ENCODE results near the gene EFR3B.
A peak's percentile ranks its signal among the peaks of the same experiment; 100 is the strongest.
"Not testable (repeated sequence)": the region's sequence is repeated elsewhere in the genome, so short reads cannot be mapped to it uniquely, and the experiment has no call there.

EFR3B gene

DNA sequence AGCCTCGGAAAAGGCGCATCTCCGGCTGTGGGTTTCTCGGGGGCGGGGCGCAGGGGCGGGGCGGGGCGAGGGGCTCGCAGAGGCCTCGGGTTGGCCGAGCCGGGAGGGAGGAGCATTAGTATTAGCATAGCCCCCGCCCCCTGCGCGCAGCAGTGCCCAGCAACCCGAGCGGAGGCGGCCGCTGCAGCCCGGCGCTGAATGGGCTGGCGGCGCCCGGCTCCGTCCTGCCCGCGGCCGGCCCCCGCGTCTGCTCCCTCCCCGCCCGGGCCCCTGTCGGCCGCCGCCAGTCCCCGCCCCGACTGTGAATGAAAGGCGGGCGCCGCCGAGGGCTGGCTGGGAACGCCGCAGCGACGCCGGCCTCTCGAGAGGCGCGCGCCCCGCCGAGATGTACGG lies at the start of gene EFR3B:
Gene EFR3B (plus strand): TSS at position 149 of the 393 bp plus-strand sequence. CDS start 237 bp downstream, at position 386.
- Mint-ChIP-seq H3K36me3 (ENCODE audit: insufficient read depth) (peaks cover 3% of the 10 kb centered on the region), H3K9me3 (no peaks in the 10 kb centered on the region), H3K27ac (ENCODE audit: low read depth) (no peak within 1 kb of the TSS), H3K4me3 (peak within 1 kb of the TSS; percentile 86), H3K27me3 (peaks cover 44% of the 10 kb centered on the region), H3K4me1 (peaks cover 29% of the 10 kb centered on the region)
- ATAC-seq (replicated peaks; ENCODE audit: extremely low read depth, poor library complexity, severe bottlenecking): peak; percentile 95
- peak; percentile 73 to 81 for DNase-seq (ENCODE audit: low spot score in 2 of 2)

- Mint-ChIP-seq H3K27me3 (peaks cover 34% of the 10 kb centered on the region), H3K27ac (ENCODE audit: low read depth) (peak overlapping the region; percentile 55), H3K9me3 (no peaks in the 10 kb centered on the region), H3K36me3 (ENCODE audit: insufficient read depth) (no peaks in the 10 kb centered on the region), H3K4me1 (peaks cover 4% of the 10 kb centered on the region), H3K4me3 (no peak overlapping the region)
- DNase-seq (ENCODE audit: low spot score in 2 of 2): no peak
- no peak for ATAC-seq (replicated peaks; ENCODE audit: extremely low read depth, poor library complexity, severe bottlenecking)
Observed at GRCh38 chr2:24993406-24994145, 48.3 kb upstream of the EFR3B start.

DNA sequence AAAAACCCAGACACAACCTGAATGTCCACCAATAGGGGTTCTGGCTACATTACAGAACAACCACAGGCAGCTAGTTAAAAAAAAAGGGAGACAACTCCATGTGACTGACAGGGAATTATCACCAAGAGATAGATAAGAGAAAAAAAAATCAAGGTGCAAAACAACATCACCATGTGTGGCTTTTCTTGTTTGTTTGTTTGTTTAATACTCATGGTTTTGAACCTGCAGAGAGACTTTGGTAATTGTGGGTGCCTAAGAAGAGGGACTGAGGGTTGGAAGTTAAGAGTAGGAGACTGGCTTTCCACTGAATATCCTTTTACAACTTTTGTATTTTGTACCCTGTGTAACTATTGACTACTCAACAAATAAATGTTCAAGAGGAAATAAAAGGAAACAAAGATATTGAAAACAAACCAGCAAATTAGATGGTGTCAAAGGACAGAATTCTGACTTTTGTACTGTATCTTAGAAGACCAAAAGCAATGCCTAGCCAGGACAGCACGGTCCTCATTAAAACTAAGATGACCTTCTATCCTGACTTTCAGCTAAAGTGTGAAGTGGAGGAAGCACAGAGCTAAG lies 47.6 kb upstream of the EFR3B start:
- Mint-ChIP-seq H3K4me3 (no peak overlapping the region), H3K36me3 (ENCODE audit: insufficient read depth) (no peaks in the 10 kb centered on the region), H3K9me3 (no peaks in the 10 kb centered on the region), H3K27ac (ENCODE audit: low read depth) (no peak overlapping the region), H3K4me1 (peaks cover 4% of the 10 kb centered on the region), H3K27me3 (peaks cover 34% of the 10 kb centered on the region)
- DNase-seq (ENCODE audit: low spot score in 2 of 2) (no peak), ATAC-seq (replicated peaks; ENCODE audit: extremely low read depth, poor library complexity, severe bottlenecking) (no peak)

DNA sequence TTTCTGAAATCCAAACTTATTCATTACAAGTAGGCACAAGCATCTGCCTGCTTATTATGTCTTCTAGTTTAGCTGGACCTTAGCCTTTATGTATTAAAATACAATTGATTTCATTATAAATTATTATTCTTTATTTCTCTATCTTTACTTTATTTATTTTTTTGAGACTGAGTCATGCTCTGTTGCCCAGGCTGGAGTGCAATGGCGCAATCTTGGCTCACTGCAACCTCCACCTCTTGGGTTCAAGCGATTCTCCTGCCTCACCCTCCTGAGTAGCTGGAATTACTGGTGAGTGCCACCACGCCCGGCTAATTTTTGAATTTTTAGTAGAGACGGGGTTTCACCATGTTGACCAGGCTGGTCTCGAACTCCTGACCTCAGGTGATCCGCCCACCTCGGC lies 42.8 kb upstream of the EFR3B start:
- H3K36me3 Mint-ChIP-seq (ENCODE audit: insufficient read depth); H3K4me1 Mint-ChIP-seq; H3K4me3 Mint-ChIP-seq; H3K9me3 Mint-ChIP-seq; DNase-seq (ENCODE audit: low spot score in 2 of 2); H3K27ac Mint-ChIP-seq (ENCODE audit: low read depth); ATAC-seq (replicated peaks; ENCODE audit: extremely low read depth, poor library complexity, severe bottlenecking): not testable (repeated sequence)
- peaks cover 42% of the 10 kb centered on the region for H3K27me3 Mint-ChIP-seq

DNA sequence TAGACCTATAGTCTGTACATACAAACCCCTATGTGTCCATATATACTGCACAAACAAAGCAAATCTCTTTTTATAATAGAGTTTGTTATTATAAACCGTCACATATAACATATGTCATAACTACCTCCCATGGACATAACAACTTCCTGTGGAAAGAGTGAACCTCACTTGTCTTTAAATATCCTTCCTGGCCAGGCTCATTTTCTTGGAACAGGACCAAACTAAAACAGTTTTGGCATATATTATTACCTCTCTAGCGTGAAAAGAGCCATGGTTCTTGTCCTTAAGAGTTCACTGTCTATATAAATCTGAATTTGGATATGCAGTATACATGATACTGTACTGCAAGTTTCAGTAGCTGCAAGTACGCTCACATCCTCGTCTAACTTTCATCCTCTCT lies 41.8 kb upstream of the EFR3B start:
- no peak overlapping the region for H3K4me3 Mint-ChIP-seq
- H3K4me1 Mint-ChIP-seq: no peaks in the 10 kb centered on the region
- DNase-seq (ENCODE audit: low spot score in 2 of 2): no peak
- peaks cover 39% of the 10 kb centered on the region for H3K27me3 Mint-ChIP-seq
- H3K27ac Mint-ChIP-seq (ENCODE audit: low read depth): no peak overlapping the region
- H3K36me3 Mint-ChIP-seq (ENCODE audit: insufficient read depth): no peaks in the 10 kb centered on the region
- no peaks in the 10 kb centered on the region for H3K9me3 Mint-ChIP-seq
- ATAC-seq (replicated peaks; ENCODE audit: extremely low read depth, poor library complexity, severe bottlenecking): no peak

DNA sequence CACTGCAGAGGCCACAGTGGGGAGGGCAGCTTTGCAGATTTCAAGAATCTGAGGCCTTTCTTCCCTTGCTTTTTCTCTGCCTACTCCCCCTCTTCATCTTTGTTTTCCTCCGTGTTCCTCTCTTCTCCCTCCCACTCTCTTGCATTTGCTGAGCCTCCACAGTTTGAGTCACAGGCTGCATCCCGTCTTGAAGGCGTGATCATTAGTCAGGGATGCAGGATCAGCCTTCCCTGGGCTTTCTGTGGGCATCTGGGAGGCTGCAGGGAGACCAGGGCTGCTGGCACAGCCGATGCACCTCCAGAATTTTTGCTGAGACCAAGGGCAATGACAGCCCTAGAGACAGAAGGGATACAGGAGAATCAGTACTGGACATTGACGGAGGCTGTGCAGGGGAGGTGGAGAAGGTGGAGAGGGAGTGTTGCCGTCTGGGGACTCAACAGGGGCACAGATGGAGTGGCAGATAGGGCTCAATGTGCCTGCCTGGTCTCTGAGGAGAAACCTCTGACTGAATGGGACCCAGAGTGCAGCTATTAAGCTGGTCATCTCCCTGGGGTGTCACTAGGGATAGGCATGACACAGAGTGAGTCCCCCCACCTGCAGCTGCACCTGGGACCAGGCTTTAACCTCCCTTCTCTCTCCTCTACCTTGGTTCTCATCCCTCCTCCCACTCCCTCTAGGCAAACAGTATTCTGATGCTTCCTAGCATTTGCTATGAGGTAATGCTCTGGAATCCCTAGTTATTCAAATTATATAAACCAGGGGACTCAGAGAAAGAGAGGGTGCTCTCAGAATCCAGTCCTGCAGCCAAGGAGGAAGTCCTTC lies 41.2 kb upstream of the EFR3B start:
- Mint-ChIP-seq H3K4me3 (no peak overlapping the region), H3K27ac (ENCODE audit: low read depth) (no peak overlapping the region), H3K36me3 (ENCODE audit: insufficient read depth) (no peaks in the 10 kb centered on the region), H3K27me3 (peaks cover 39% of the 10 kb centered on the region), H3K9me3 (no peaks in the 10 kb centered on the region), H3K4me1 (no peaks in the 10 kb centered on the region)
- ATAC-seq (replicated peaks; ENCODE audit: extremely low read depth, poor library complexity, severe bottlenecking): no peak
- no peak for DNase-seq (ENCODE audit: low spot score in 2 of 2)

DNA sequence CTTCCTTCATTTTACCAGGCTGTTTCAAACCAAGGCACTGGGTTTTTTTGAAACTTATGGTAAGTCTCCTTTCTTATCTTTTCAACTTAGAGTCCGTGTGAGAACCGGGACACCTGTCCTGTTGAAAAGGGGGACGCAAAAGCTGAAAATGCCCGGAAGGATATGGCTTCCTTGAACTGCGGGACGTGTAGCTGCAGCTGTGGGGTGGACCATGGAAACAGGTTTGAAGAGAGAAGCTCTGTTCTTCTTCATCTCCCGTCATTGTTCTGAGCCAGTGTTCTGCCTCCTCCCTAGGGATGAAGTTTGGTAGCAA lies 40.6 kb upstream of the EFR3B start:
- peaks cover 39% of the 10 kb centered on the region for H3K27me3 Mint-ChIP-seq
- no peak overlapping the region for H3K4me3 Mint-ChIP-seq
- ATAC-seq (replicated peaks; ENCODE audit: extremely low read depth, poor library complexity, severe bottlenecking): no peak
- H3K27ac Mint-ChIP-seq (ENCODE audit: low read depth): no peak overlapping the region
- H3K9me3 Mint-ChIP-seq: no peaks in the 10 kb centered on the region
- no peak for DNase-seq (ENCODE audit: low spot score in 2 of 2)
- H3K4me1 Mint-ChIP-seq: no peaks in the 10 kb centered on the region
- no peaks in the 10 kb centered on the region for H3K36me3 Mint-ChIP-seq (ENCODE audit: insufficient read depth)

DNA sequence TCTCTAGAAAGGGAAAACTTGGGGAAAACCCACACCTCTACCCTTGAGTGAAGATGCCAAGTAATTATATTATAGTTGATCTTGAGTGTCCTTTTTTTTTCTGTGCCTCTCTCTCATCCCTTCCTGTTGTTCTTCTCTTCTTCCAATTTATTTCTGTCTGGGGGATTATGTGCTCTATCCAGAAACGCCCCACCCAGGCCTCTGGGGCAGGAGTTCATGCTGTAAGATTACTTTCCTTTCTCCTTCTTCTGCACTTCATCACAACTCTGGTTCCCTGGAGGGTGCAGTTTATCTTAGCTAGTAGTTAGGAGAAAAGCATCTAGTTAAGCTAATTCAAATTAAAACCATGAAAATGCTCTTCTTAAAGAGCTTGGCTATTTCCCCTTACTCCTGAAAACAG lies 39.8 kb upstream of the EFR3B start:
- Mint-ChIP-seq H3K9me3 (no peaks in the 10 kb centered on the region), H3K4me1 (no peaks in the 10 kb centered on the region), H3K27ac (ENCODE audit: low read depth) (no peak overlapping the region), H3K27me3 (peaks cover 39% of the 10 kb centered on the region), H3K36me3 (ENCODE audit: insufficient read depth) (no peaks in the 10 kb centered on the region), H3K4me3 (no peak overlapping the region)
- DNase-seq (ENCODE audit: low spot score in 2 of 2) (no peak), ATAC-seq (replicated peaks; ENCODE audit: extremely low read depth, poor library complexity, severe bottlenecking) (no peak)

- Mint-ChIP-seq H3K4me1 (no peaks in the 10 kb centered on the region), H3K4me3 (no peak overlapping the region), H3K36me3 (ENCODE audit: insufficient read depth) (no peaks in the 10 kb centered on the region), H3K9me3 (no peaks in the 10 kb centered on the region), H3K27me3 (no peaks in the 10 kb centered on the region), H3K27ac (ENCODE audit: low read depth) (no peak overlapping the region)
- DNase-seq (ENCODE audit: low spot score in 2 of 2) (no peak), ATAC-seq (replicated peaks; ENCODE audit: extremely low read depth, poor library complexity, severe bottlenecking) (no peak)
Observed at GRCh38 chr2:25009954-25010353, 31.9 kb upstream of the EFR3B start.

DNA sequence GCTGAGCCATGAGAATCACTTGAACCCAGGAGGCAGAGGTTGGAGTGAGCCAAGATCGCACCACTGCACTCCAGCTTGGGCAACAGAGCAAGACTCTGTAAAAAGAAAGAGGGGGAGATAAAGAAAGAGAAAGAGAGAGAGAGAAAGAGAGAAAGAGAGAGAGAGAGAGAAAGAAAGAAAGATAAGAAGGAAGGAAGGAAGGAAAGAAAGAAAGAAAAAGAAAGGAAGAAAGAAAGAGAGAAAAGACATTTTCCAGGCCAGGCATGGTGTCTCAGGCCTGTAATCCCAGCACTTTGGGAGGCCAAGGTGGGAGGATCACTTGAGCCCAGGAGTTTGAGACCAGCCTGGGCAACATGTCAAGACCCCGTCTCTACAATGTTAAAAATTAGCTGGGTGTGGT lies 30.5 kb upstream of the EFR3B start:
- not testable (repeated sequence) for DNase-seq (ENCODE audit: low spot score in 2 of 2); H3K4me1 Mint-ChIP-seq; H3K9me3 Mint-ChIP-seq; H3K4me3 Mint-ChIP-seq; H3K36me3 Mint-ChIP-seq (ENCODE audit: insufficient read depth); ATAC-seq (replicated peaks; ENCODE audit: extremely low read depth, poor library complexity, severe bottlenecking); H3K27me3 Mint-ChIP-seq
- peak overlapping the region; percentile 12 for H3K27ac Mint-ChIP-seq (ENCODE audit: low read depth)

DNA sequence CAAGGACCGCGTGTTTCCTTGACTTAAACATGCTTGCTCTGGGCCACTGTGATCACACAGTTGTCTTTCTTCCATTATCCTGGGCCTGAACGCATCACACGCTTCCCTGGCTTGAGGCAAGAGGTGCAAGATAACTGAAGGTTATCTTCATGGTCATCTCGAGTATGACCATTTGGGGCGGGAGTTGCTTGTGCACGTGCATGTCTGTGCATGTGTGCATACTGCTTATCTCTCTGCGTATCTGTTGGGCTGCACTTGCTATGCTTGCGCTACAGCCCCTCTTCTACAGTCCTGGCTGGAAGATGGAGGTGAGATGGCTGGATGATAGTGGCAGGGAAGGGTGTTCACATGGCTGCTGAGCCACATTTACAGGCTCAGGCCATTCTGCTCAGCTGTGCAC lies 27.2 kb upstream of the EFR3B start:
- Mint-ChIP-seq H3K27me3 (no peaks in the 10 kb centered on the region), H3K4me3 (no peak overlapping the region), H3K9me3 (no peaks in the 10 kb centered on the region), H3K4me1 (no peaks in the 10 kb centered on the region), H3K27ac (ENCODE audit: low read depth) (no peak overlapping the region), H3K36me3 (ENCODE audit: insufficient read depth) (no peaks in the 10 kb centered on the region)
- DNase-seq (ENCODE audit: low spot score in 2 of 2) (no peak), ATAC-seq (replicated peaks; ENCODE audit: extremely low read depth, poor library complexity, severe bottlenecking) (no peak)

DNA sequence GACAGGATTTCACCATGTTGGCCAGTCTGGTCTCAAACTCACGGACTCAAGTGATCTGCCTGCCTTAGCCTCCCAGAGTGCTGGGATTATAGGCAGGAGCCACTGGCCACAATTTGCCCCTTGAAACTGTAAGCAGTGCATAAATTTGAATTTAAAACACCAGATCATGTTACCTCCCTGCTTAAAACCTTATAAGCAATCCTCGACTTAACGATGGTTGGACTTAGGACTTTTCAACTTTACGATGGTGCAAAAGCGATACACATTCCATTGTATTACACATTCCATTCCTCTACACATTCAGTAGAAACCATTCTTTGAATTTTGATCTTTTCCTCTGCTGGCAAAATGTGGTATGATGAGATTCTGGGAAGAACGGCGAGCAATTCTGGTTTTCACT lies 23.2 kb upstream of the EFR3B start:
- H3K9me3 Mint-ChIP-seq: no peaks in the 10 kb centered on the region
- no peak overlapping the region for H3K27ac Mint-ChIP-seq (ENCODE audit: low read depth)
- no peaks in the 10 kb centered on the region for H3K36me3 Mint-ChIP-seq (ENCODE audit: insufficient read depth)
- ATAC-seq (replicated peaks; ENCODE audit: extremely low read depth, poor library complexity, severe bottlenecking) (no peak), DNase-seq (ENCODE audit: low spot score in 2 of 2) (no peak)
- H3K27me3 Mint-ChIP-seq: peaks cover 8% of the 10 kb centered on the region
- H3K4me3 Mint-ChIP-seq: no peak overlapping the region
- H3K4me1 Mint-ChIP-seq: no peaks in the 10 kb centered on the region

GRCh38 chr2:25021791-25022362 lies 20.0 kb upstream of the EFR3B start:
- Mint-ChIP-seq H3K27me3 (peaks cover 12% of the 10 kb centered on the region), H3K4me3 (no peak overlapping the region), H3K9me3 (no peaks in the 10 kb centered on the region), H3K36me3 (ENCODE audit: insufficient read depth) (no peaks in the 10 kb centered on the region), H3K4me1 (no peaks in the 10 kb centered on the region), H3K27ac (ENCODE audit: low read depth) (no peak overlapping the region)
- ATAC-seq (replicated peaks; ENCODE audit: extremely low read depth, poor library complexity, severe bottlenecking) (no peak), DNase-seq (ENCODE audit: low spot score in 2 of 2) (no peak)
